ENCODE measurements around the gene ZBED1. TPM values are rescaled to one million over a fixed set of nuclear protein-coding genes. Genes with fewer than 3 reads are reported as not detected.
"Not testable (repeated sequence)": the region's sequence is repeated elsewhere in the genome, so short reads cannot be mapped to it uniquely, and the experiment has no call there.

Gene ZBED1
- total RNA-seq, 1 experiment from 2014 or later: 12.9 TPM

- DNase-seq (ENCODE audit: low read depth): no peak
These were observed 25.6 kb downstream of the ZBED1 start for GRCh38 chrX:2474963-2475726.

- DNase-seq (ENCODE audit: low read depth): no peak
These were observed 26.4 kb downstream of the ZBED1 start for GRCh38 chrX:2474280-2474962.

- DNase-seq (ENCODE audit: low read depth): not testable (repeated sequence)
These were observed 27.7 kb downstream of the ZBED1 start for GRCh38 chrX:2473064-2473463.

- no peak for DNase-seq (ENCODE audit: low read depth)
These were observed 29.1 kb downstream of the ZBED1 start for GRCh38 chrX:2471641-2472040.

- not testable (repeated sequence) for DNase-seq (ENCODE audit: low read depth)
These were observed 29.6 kb downstream of the ZBED1 start for GRCh38 chrX:2471126-2471525.

GRCh38 chrX:2469852-2470251, 30.9 kb downstream of the ZBED1 start:
- DNase-seq (ENCODE audit: low read depth): not testable (repeated sequence)

- DNase-seq (ENCODE audit: low read depth): no peak
These were observed 31.5 kb downstream of the ZBED1 start for GRCh38 chrX:2469196-2469685.

GRCh38 chrX:2468261-2469195, 32.2 kb downstream of the ZBED1 start:
- no peak for DNase-seq (ENCODE audit: low read depth)

GRCh38 chrX:2466876-2467656, 33.7 kb downstream of the ZBED1 start:
- DNase-seq (ENCODE audit: low read depth): no peak

GRCh38 chrX:2464677-2465166, 36.1 kb downstream of the ZBED1 start:
- no peak for DNase-seq (ENCODE audit: low read depth)

GRCh38 chrX:2463973-2464676, 36.7 kb downstream of the ZBED1 start:
- DNase-seq (ENCODE audit: low read depth): no peak

- not testable (repeated sequence) for DNase-seq (ENCODE audit: low read depth)
These were observed 37.3 kb downstream of the ZBED1 start for GRCh38 chrX:2463481-2463880.

- DNase-seq (ENCODE audit: low read depth): no peak
These were observed 38.0 kb downstream of the ZBED1 start for GRCh38 chrX:2462780-2463179.

- DNase-seq (ENCODE audit: low read depth): no peak
These were observed 38.7 kb downstream of the ZBED1 start for GRCh38 chrX:2462074-2462473.

GRCh38 chrX:2461711-2462016, 39.1 kb downstream of the ZBED1 start:
- DNase-seq (ENCODE audit: low read depth): no peak

- not testable (repeated sequence) for DNase-seq (ENCODE audit: low read depth)
These were observed 39.7 kb downstream of the ZBED1 start for GRCh38 chrX:2460821-2461710.

GRCh38 chrX:2460048-2460447, 40.7 kb downstream of the ZBED1 start:
- not testable (repeated sequence) for DNase-seq (ENCODE audit: low read depth)

- no peak for DNase-seq (ENCODE audit: low read depth)
These were observed 42.5 kb downstream of the ZBED1 start for GRCh38 chrX:2458309-2458708.

Data from Daoy (cell line).